NCI-H510A (cell line): ENCODE data around the gene LBHD2.
"Not testable (repeated sequence)": the region's sequence is repeated elsewhere in the genome, so short reads cannot be mapped to it uniquely, and the experiment has no call there.

Experiments
- DNase-seq: peaks from one replicate; lab custom pipeline; 2025; lab: John Stamatoyannopoulos, UW

The LBHD2 gene

GRCh38 chr14:103104654-103105452, 20.8 kb downstream of the LBHD2 start:
- peak; percentile 77 for DNase-seq

GRCh38 chr14:103105580-103106150, 21.7 kb downstream of the LBHD2 start:
- DNase-seq, result peak; percentile 65

GRCh38 chr14:103107455-103107854, 23.4 kb downstream of the LBHD2 start:
- DNase-seq, result no peak

GRCh38 chr14:103107941-103108748, 24.1 kb downstream of the LBHD2 start:
- no peak for DNase-seq

- DNase-seq, result no peak
Observed at GRCh38 chr14:103108749-103109207, 24.8 kb downstream of the LBHD2 start.

GRCh38 chr14:103109535-103110441, 25.8 kb downstream of the LBHD2 start:
- DNase-seq, result no peak

- DNase-seq, result no peak
Observed at GRCh38 chr14:103110681-103111231, 26.7 kb downstream of the LBHD2 start.

- no peak for DNase-seq
Observed at GRCh38 chr14:103111232-103111868, 27.3 kb downstream of the LBHD2 start.

GRCh38 chr14:103112400-103113243, 28.6 kb downstream of the LBHD2 start:
- peak; percentile 62 for DNase-seq

- DNase-seq, result no peak
Observed at GRCh38 chr14:103113303-103113702, 29.3 kb downstream of the LBHD2 start.

GRCh38 chr14:103113774-103114173, 29.8 kb downstream of the LBHD2 start:
- no peak for DNase-seq

- DNase-seq, result not testable (repeated sequence)
Observed at GRCh38 chr14:103115086-103115679, 31.2 kb downstream of the LBHD2 start.

GRCh38 chr14:103115845-103116572, 32.0 kb downstream of the LBHD2 start:
- DNase-seq, result no peak

- no peak for DNase-seq
Observed at GRCh38 chr14:103116636-103117035, 32.6 kb downstream of the LBHD2 start.

- DNase-seq, result not testable (repeated sequence)
Observed at GRCh38 chr14:103117499-103117898, 33.5 kb downstream of the LBHD2 start.

- no peak for DNase-seq
Observed at GRCh38 chr14:103118018-103118662, 34.1 kb downstream of the LBHD2 start.

- DNase-seq, result no peak
Observed at GRCh38 chr14:103118663-103119404, 34.8 kb downstream of the LBHD2 start.
